Left renal cortex interstitium (tissue), 4 donors: ENCODE results near the gene FAM13A. TPM values are rescaled to one million over a fixed set of nuclear protein-coding genes. Genes with fewer than 3 reads are reported as not detected.
"Not testable (repeated sequence)": the region's sequence is repeated elsewhere in the genome, so short reads cannot be mapped to it uniquely, and the experiment has no call there.

Source experiments
- DNase-seq, 4 donors: peaks; one replicate each; pipeline ENCODE4 v3.0.0-alpha.2; 2013; ENCODE audit warnings: low read depth in 4 of 4, low spot score in 2 of 4, missing footprints in 1 of 4
- polyA plus RNA-seq, 4 donors: library from polyadenylated mRNA; unstranded; fragments of 120-200 nt; gene quantifications; one replicate each; pipeline ENCODE4 v1.2.1, GENCODE V29; 2013; ENCODE audit not compliant: insufficient read length in 4 of 4

Gene FAM13A
- polyA plus RNA-seq, 4 donors, result 27.5 to 41.8 (median 34.8) TPM

GRCh38 chr4:88967883-88968331 lies 89.1 kb downstream of the FAM13A start:
- DNase-seq, result no peak

DNA sequence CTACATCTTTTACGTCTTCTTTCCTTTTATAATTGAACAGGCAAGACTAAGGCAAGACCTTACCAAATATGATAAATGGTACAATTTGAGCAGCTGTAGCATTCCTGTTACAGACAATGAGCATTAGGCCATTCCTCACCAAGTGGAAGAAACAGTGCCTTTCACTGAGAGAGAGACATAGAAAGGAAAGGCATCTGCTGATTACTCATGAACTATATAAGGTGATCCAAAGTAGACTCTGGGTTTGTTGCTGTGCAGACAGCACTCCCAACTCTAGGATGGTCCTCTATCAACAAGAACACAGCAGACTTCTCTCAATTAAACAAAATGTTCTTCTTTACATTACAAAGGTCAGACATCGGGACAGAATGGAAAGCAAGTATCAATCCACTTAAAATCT lies 91.9 kb downstream of the FAM13A start:
- no peak for DNase-seq

DNA sequence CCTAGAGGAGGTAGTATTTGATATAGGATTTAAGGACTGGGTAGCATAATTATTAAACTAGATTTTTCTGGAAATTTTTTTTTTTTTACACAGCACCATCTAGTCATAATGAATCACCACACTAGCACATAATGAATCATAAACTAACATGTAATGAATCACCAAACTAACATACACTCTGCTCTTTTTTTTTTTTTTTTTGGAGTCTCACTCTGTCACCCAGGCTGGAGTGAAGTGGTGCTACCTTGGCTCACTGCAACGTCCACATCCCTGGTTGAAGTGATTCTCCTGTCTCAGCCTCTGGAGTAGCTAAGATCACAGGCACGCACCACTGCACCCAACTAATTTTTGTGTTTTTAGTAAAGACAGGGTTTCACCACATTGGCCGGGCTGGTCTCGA lies 92.5 kb downstream of the FAM13A start:
- DNase-seq, result no peak

GRCh38 chr4:88963817-88964216 lies 93.2 kb downstream of the FAM13A start:
- no peak for DNase-seq

DNA sequence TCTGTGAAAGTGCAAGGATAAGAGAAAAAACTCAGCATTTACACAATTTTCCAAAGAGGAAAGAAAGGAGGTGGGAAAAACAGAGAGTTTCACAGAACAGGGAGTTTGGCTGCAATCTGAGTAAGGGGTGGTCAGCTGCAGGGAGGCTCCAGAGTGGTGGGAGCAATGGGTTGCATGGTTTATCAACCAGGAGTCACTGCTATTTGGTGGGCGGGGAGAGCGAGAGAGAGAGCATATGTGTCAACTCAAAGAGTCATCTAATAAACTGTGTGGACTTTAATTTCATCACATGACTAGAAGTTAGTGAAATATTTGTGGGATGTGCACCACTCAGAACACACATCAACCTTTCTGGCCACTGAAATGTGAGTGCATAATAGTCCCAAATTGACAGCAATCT lies 94.6 kb downstream of the FAM13A start:
- no peak for DNase-seq

DNA sequence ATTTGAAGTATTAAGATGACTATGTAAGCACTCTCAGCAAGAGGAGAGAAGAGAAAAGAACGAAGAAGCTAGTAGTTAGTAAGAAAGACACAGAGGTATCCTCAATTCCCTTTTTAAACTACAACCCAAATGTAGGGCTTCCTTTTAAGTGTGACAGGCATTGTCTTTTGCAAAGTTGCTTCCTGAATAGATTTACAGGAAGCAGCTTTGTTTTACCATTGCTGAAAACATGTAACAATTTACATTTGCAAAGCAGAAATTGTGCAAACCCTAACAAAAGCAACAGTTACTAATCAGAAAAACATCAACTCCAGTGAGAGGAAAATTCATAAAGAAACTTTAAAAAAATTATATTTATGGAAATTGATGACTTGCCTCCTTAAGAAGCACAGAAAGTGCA lies 96.4 kb downstream of the FAM13A start:
- DNase-seq, result no peak

DNA sequence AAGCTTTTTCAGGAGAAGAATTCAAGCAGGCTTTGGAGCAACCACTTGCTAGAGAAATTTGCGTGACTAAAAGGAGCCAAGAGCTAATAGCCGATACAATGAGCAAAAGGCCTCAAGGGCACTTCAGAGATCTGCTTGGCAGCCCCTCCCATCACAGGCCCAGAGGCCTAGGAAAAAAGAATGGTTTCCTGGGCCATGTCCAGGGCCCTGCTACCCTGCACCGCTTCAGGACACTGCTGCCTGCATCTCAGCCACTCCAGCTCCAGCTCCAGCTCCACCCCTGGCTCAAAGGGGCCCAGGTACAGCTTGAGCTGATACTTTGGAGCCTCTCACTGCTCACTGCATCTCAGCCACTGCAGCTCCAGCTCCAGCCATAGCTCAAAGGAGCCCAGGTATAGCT lies 98.9 kb downstream of the FAM13A start:
- no peak for DNase-seq

DNA sequence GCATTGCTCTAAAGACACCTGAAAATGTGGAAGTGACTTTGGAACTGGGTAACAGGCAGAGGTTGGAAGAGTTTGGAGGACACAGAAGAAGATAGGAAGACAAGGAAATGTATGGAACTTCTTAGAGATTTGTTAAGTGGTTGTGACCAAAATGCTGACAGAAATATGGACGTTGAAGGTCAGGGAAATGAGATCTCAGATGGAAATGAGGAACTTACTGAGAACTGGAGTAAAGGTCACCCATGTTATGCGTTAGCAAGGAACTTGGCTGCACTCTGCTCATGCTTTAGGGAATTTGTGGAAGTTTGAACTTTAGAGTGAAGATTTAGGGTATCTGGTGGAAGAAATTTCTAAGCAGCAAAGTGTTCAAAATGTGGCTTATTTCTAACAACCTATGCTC lies 99.4 kb downstream of the FAM13A start:
- DNase-seq, result no peak

- DNase-seq, result no peak
Measured at GRCh38 chr4:88955580-88956380, 101.2 kb downstream of the FAM13A start.

DNA sequence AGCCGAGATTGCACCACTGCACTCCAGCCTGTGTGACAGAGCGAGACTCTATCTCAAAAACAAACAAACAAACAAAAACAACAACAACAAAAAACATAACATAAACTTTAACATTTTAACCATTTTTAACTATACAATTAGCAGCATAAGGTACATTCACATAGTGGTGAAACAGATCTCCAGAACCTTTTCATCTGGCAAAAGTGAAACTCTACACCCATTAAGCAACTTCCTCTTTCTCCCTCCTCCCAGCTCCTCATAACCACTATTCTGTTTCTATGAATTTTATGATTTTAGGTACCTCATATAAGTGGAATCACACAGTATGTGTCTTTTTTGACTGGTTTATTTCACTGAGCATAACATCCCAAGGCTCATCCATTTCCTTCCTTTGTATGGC lies 103.6 kb downstream of the FAM13A start:
- no peak for DNase-seq

DNA sequence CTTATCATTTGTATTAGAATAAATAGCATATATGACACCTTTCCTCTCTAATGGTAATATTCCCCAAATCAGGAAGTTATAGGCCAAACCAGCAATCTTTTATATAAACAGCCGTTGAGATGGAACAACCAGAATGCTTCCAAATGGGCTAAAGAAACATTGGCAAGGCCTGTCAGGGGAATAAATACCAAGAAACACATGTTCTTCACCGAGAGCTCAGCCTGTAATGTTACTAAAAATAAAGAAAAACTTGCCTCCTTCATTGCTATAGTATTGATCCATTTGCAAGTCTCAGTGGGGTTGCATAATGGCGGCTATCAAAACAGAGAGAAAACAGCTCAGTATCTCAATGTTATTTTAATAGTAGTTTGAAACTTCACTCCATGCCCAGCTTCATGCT lies 104.9 kb downstream of the FAM13A start:
- no peak for DNase-seq

DNA sequence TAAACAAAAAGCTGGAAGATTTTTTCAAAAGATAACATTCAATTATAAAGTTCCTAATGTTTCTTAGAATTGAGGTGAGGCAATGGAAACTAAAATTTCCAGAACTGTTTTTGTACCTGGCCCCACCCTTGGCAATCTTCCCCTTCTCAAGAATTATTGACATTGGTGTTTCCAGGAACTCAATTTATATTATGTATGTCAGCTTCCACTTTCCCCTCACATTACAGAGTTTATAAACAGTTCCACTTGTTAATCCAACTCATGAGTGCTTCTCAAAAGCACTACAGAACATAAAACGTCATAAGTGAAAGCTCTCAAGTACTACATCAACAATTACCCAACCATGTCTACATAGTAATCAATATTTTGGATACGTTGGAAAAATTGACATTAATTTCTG lies 107.4 kb downstream of the FAM13A start:
- DNase-seq, result no peak

DNA sequence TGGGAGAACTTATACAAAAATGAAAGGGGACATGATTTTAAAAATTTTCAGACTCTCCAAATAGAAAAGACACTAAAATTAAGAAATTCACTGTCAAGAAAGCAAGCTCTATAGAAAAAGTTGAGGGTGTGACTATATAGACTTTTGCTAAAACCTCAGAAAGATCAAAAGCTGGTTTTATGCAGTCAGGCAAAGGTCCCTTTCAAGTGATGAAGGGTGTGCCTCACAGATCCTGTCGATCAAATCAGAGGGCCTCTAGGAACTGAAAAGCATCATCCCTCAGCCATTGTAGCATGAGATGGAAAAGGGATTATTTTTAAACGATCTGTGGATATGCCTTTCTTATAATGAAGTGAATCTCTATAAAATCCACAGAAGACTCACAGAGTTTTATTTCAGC lies 116.5 kb downstream of the FAM13A start:
- DNase-seq, result no peak

GRCh38 chr4:88939697-88940096 lies 117.3 kb downstream of the FAM13A start:
- DNase-seq, result no peak

DNA sequence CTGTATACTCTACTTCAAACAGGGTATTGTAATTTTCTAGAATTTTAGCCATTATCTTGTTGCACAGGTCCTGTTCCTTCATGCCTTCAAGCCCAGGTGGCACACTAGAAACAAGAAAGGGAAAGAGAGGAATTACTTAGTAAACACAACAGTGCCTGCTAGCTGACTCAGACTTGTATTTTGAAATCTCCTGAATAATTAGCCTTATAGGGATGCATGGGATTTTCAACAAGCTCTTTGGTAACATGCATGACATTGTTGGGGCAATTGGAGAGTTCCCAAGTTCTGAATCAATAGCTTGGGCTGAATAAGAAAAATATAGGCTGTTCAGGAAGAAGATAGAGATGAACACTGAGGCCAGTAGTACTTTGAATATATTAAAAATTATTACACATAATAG lies 118.8 kb downstream of the FAM13A start:
- no peak for DNase-seq

- DNase-seq, result no peak
Measured at GRCh38 chr4:88937081-88937480, 119.9 kb downstream of the FAM13A start.

DNA sequence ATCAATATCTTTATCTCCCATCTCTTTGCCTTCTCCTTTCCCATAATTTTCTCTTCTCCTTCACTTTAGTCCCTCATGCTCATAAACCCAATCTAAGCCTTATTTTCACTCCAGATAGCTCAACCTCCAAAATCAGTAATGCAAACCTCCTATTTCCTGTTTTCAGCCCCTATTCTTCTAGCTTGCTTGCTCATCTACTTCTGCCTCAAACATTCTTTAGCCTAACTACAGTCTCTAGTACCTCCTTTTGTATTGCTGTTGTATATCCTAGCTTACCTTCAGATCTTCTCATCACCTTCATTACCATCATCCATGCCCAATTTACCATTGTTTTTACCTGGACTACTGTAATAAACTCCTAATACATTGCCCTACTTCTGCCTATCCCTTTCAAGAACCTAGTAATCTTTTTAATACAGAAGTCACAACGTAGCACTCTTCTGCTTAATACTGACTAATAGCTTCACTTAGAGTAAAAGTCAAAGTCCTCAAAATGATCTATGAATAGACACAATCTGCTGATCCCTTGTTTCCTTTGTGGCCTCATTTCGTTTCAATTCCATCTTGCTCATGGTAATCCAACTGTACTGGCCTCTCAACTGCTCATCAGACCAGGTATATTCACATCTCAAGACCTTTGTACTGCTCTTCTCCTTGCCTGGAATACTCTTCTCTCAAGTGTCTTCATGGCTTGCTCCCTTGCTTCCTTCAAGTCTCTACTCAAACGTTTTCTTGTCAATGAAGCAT lies 123.4 kb downstream of the FAM13A start:
- DNase-seq, result no peak

- DNase-seq, result no peak
Measured at GRCh38 chr4:88928852-88929251, 128.1 kb downstream of the FAM13A start.

DNA sequence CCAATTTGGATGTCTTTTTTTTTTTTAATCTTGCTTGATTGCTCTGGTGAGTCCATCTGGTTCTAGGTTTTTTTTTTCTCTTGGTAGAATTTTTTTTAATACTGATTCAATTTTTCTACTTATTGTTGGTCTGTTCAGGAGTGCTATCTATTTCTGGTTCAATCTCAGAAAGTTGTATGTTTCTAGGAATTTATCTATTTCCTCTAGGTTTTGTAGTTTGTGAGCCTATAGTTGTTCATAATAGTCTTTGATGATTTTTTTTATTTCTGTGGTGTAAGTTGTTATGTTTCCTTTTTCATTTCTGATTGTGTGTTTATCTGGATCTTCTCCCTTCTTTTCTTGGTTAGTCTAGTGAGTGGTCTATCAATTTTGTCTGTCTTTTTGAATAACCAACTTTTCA lies 129.6 kb downstream of the FAM13A start:
- no peak for DNase-seq

DNA sequence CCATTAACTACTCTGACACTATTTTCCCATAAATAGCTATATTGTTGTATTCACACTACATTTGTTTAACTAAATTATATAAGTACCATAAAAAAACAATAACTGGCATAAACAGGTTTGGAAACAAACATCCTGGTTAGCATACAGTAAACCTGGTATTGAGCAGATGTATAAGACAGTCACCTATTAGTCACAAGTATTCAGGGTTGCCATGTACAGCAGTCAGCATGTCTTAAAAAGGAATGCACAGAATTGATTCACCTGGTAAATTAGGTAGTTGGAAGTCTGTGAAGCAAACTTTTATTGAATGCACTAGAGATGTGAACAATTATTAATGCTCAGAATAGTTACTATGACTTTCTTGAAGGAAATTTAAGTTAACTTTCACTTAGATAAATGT lies 137.9 kb downstream of the FAM13A start:
- no peak for DNase-seq

GRCh38 chr4:88913181-88913580 lies 143.8 kb downstream of the FAM13A start:
- not testable (repeated sequence) for DNase-seq
